GM18873 (cell line): ENCODE results near the gene PDE11A.

Source experiments
- ATAC-seq: cut with Tn5 transposase; IDR thresholded peaks from one replicate; pipeline ENCODE4 v1.9.1; 2021; ENCODE audit warnings: mild to moderate bottlenecking, moderate library complexity, moderate number of reproducible peaks; ENCODE audit not compliant: unreplicated experiment, low FRiP score

Gene PDE11A

GRCh38 chr2:177709986-177710401, 362.6 kb downstream of the PDE11A start:
- no peak for ATAC-seq

GRCh38 chr2:177708660-177709444, 363.7 kb downstream of the PDE11A start:
- ATAC-seq, result no peak

- ATAC-seq, result no peak
Observed at GRCh38 chr2:177708106-177708505, 364.5 kb downstream of the PDE11A start.

GRCh38 chr2:177705511-177706173, 366.9 kb downstream of the PDE11A start:
- ATAC-seq, result no peak

- ATAC-seq, result no peak
Observed at GRCh38 chr2:177703159-177703558, 369.4 kb downstream of the PDE11A start.

- no peak for ATAC-seq
Observed at GRCh38 chr2:177698281-177698680, 374.3 kb downstream of the PDE11A start.

- ATAC-seq, result no peak
Observed at GRCh38 chr2:177694348-177694747, 378.2 kb downstream of the PDE11A start.

- no peak for ATAC-seq
Observed at GRCh38 chr2:177693658-177694339, 378.8 kb downstream of the PDE11A start.

GRCh38 chr2:177692783-177693269, 379.8 kb downstream of the PDE11A start:
- ATAC-seq, result no peak

- ATAC-seq, result no peak
Observed at GRCh38 chr2:177692042-177692782, 380.4 kb downstream of the PDE11A start.

GRCh38 chr2:177691177-177691576, 381.4 kb downstream of the PDE11A start:
- no peak for ATAC-seq

GRCh38 chr2:177689623-177690022, 383.0 kb downstream of the PDE11A start:
- no peak for ATAC-seq

GRCh38 chr2:177688844-177689243, 383.7 kb downstream of the PDE11A start:
- no peak for ATAC-seq

GRCh38 chr2:177683661-177684069, 388.9 kb downstream of the PDE11A start:
- no peak for ATAC-seq

- ATAC-seq, result no peak
Observed at GRCh38 chr2:177682836-177683660, 389.5 kb downstream of the PDE11A start.

- ATAC-seq, result no peak
Observed at GRCh38 chr2:177682006-177682405, 390.6 kb downstream of the PDE11A start.

GRCh38 chr2:177680866-177681712, 391.5 kb downstream of the PDE11A start:
- no peak for ATAC-seq
